OCI-LY3 (cell line): ENCODE data around the gene ZNF878.

Experiments used
- EZH2phosphoT487 ChIP-seq: fragments of 200-600 bp; shearing (Covaris generic); IDR thresholded peaks from 2 replicates; pipeline ENCODE4 v1.6.1; 2018; ENCODE audit warnings: antibody characterized with exemption, mixed run types, low read depth
- TF ChIP-seq, protein P1 (sequence below): fragments of 200-600, 300-600 bp; sonication (generic); IDR thresholded peaks from 2 replicates; pipeline ENCODE4 v1.5.1; 2014; ENCODE audit warnings: antibody characterized with exemption, low read length, low read depth

DNA sequence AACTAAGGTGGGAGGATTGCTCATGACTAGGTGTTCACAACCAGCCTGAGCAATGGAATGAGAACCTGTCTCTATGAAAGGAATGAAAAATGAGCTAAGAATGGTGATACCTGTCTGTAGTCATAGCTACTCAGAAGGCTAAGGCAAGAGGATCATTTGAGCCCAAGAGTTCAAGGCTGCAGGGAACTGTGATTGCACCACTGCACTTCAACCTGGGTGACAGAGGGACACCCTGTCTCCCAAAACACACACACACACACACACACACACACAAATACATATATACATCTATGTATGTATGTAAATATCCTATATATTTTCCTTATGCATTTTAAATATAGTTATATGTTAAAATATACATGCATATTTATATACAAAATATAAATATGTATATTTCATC is 9.9 kb downstream of the ZNF878 start:
- TF ChIP-seq, protein P1, sequence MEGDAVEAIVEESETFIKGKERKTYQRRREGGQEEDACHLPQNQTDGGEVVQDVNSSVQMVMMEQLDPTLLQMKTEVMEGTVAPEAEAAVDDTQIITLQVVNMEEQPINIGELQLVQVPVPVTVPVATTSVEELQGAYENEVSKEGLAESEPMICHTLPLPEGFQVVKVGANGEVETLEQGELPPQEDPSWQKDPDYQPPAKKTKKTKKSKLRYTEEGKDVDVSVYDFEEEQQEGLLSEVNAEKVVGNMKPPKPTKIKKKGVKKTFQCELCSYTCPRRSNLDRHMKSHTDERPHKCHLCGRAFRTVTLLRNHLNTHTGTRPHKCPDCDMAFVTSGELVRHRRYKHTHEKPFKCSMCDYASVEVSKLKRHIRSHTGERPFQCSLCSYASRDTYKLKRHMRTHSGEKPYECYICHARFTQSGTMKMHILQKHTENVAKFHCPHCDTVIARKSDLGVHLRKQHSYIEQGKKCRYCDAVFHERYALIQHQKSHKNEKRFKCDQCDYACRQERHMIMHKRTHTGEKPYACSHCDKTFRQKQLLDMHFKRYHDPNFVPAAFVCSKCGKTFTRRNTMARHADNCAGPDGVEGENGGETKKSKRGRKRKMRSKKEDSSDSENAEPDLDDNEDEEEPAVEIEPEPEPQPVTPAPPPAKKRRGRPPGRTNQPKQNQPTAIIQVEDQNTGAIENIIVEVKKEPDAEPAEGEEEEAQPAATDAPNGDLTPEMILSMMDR = no peak
- TF ChIP-seq EZH2phosphoT487 = no peak
